Smooth muscle cell (in vitro differentiated cells): ENCODE measurements around the gene HBM. TPM values are rescaled to one million over a fixed set of nuclear protein-coding genes. Genes with fewer than 3 reads are reported as not detected.

Source experiments
- DNase-seq: peaks from one replicate; lab custom pipeline; 2025; ENCODE audit not compliant: unreplicated experiment; lab: John Stamatoyannopoulos, UW
- H2AFZ ChIP-seq: fragments of 200-600 bp; sonication (generic); 2 replicates; pipeline ENCODE4 v1.6.0; 2016; ENCODE audit warnings: antibody characterized with exemption, low read depth, mild to moderate bottlenecking
- H3F3A ChIP-seq: fragments of 200-600 bp; sonication (generic); 2 replicates; pipeline ENCODE4 v1.6.0; 2017; ENCODE audit warnings: antibody characterized with exemption, low read depth
- H3K27ac ChIP-seq: fragments of 200-600 bp; sonication (generic); 2 replicates; pipeline ENCODE4 v1.5.1; 2016; ENCODE audit warnings: low read depth, mild to moderate bottlenecking
- H3K27me3 ChIP-seq: fragments of 200-600 bp; sonication (generic); 2 replicates; pipeline ENCODE4 v1.6.1; 2016; ENCODE audit warnings: low read depth, mild to moderate bottlenecking
- H3K36me3 ChIP-seq: fragments of 200-600 bp; sonication (generic); 2 replicates; pipeline ENCODE4 v1.5.1; 2016; ENCODE audit warnings: low read depth
- H3K4me1 ChIP-seq: fragments of 200-600 bp; sonication (generic); 2 replicates; pipeline ENCODE4 v1.5.1; 2016; ENCODE audit warnings: low read depth
- H3K4me2 ChIP-seq: fragments of 200-600 bp; sonication (generic); 2 replicates; pipeline ENCODE4 v1.6.0; 2016; ENCODE audit warnings: mild to moderate bottlenecking
- H3K4me3 ChIP-seq: fragments of 200-600 bp; sonication (generic); 2 replicates; pipeline ENCODE4 v1.5.1; 2016; ENCODE audit warnings: mild to moderate bottlenecking
- H3K79me2 ChIP-seq: fragments of 200-600 bp; sonication (generic); 2 replicates; pipeline ENCODE4 v1.6.0; 2016; ENCODE audit warnings: low read depth, mild to moderate bottlenecking
- H3K9ac ChIP-seq: fragments of 200-600 bp; sonication (generic); 2 replicates; pipeline ENCODE4 v1.6.0; 2016; ENCODE audit warnings: low read depth
- H3K9me3 ChIP-seq: fragments of 200-600 bp; sonication (generic); replicated peaks from 2 replicates; pipeline ENCODE4 v1.5.1; 2016; ENCODE audit warnings: low read depth
- H4K20me1 ChIP-seq: fragments of 200-600 bp; sonication (generic); 2 replicates; pipeline ENCODE4 v1.6.0; 2016; ENCODE audit warnings: low read depth
- WGBS: methylation state at CpG from one replicate; pipeline ENCODE4 v1.1.7; 2016; ENCODE audit warnings: low lambda C conversion rate; 5-methylcytosine and 5-hydroxymethylcytosine counted together
- polyA plus RNA-seq: library from polyadenylated mRNA; unstranded; fragments of >200 nt; fragmentation: Nextera tagmentation; extraction: Ambion mirVana; gene quantifications from 2 replicates; pipeline ENCODE4 v1.2.1, GENCODE V29; 2016
- total RNA-seq: library from RNA; depleted of rRNA; stranded (reverse); fragments of >200 nt; gene quantifications from 2 replicates; pipeline ENCODE4 v1.2.3, GENCODE V29; 2014
- TF ChIP-seq, protein P1 (sequence below): fragments of 200-600 bp; sonication (generic); IDR thresholded peaks from 2 replicates; pipeline ENCODE4 v1.5.1; 2017; ENCODE audit warnings: borderline replicate concordance, mild to moderate bottlenecking, antibody characterized with exemption; ENCODE audit not compliant: insufficient read depth, poor library complexity, severe bottlenecking

HBM gene, protein sequence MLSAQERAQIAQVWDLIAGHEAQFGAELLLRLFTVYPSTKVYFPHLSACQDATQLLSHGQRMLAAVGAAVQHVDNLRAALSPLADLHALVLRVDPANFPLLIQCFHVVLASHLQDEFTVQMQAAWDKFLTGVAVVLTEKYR
- not detected in 2 replicates for total RNA-seq
- 0.40 TPM in 1 of 2 replicates, not detected in the other for polyA plus RNA-seq

DNA sequence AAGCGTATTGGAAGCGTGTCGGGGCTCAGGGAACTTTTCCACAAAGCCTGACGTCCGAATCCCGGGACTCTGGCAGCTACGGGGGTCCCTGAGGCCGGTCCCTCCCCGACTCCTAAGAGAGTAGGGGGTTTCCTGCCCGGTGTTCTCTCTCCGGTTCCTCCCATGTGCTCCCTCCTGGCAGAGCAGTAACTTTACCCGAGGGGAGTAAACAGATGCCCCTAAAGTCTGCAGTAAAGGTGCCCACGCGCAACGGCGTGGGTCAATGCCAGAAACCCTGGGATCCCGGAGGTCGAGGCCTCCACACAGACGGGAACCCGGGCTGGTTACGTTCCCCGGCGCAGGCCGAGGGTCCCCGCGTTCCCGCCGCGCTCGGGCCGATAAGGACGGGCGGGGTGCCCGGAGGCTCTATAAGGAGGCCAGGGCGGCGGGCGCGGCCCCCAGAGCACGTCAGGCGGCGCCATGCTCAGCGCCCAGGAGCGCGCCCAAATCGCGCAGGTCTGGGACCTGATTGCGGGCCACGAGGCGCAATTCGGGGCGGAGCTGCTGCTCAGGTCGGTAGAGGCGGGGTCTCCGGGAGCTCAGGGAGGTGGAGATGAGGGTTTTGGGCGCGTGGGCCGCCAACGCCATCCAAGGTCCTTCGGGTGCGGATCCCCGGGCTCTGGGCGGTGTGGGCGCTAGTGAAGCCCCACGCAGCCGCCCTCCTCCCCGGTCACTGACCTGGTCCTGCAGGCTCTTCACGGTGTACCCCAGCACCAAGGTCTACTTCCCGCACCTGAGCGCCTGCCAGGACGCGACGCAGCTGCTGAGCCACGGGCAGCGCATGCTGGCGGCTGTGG, at the start of gene HBM:
TSS of gene HBM (plus strand) at position 440 of the 836 bp plus-strand sequence. CDS start at position 460, 20 bp downstream.
- TF ChIP-seq, protein P1, sequence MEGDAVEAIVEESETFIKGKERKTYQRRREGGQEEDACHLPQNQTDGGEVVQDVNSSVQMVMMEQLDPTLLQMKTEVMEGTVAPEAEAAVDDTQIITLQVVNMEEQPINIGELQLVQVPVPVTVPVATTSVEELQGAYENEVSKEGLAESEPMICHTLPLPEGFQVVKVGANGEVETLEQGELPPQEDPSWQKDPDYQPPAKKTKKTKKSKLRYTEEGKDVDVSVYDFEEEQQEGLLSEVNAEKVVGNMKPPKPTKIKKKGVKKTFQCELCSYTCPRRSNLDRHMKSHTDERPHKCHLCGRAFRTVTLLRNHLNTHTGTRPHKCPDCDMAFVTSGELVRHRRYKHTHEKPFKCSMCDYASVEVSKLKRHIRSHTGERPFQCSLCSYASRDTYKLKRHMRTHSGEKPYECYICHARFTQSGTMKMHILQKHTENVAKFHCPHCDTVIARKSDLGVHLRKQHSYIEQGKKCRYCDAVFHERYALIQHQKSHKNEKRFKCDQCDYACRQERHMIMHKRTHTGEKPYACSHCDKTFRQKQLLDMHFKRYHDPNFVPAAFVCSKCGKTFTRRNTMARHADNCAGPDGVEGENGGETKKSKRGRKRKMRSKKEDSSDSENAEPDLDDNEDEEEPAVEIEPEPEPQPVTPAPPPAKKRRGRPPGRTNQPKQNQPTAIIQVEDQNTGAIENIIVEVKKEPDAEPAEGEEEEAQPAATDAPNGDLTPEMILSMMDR: no peak
- Histone ChIP-seq H3K36me3 (no peaks in the 10 kb centered on the region), H3K9ac (no peak within 1 kb of the TSS), H3K4me3 (peak within 1 kb of the TSS; percentile 8), H3F3A (no peaks in the 10 kb centered on the region), H3K27ac (no peak within 1 kb of the TSS), H3K27me3 (peaks cover 71% of the 10 kb centered on the region), H3K4me2 (peak within 1 kb of the TSS; percentile 78), H2AFZ (no peak within 1 kb of the TSS), H4K20me1 (no peaks in the 10 kb centered on the region), H3K9me3 (no peaks in the 10 kb centered on the region), H3K79me2 (no peaks in the 10 kb centered on the region), H3K4me1 (peaks cover 5% of the 10 kb centered on the region)
- DNase-seq: no peak
- 7% methylated on average over 62 of the region's 75 CpGs for WGBS

DNA sequence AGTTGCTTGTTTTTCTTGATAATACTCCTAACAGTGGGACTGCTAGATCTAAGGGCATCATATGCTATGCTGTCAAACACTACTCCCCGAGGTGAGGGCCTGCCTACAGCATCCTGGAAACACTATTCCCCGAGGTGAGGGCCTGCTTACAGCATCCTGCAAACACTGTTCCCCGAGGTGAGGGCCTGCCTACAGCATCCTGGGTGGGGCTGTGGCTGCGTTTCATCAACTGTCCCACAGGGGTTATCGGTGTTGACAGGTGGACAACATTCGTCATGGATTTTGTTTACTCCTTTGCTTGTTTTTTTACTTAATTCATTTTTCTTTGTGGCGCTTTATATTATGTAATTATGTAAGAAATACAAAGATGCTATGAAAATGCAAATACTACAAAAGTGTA, 49.8 kb upstream of the HBM start:
- Histone ChIP-seq H3K4me2 (no peak overlapping the region), H3K36me3 (peaks cover 5% of the 10 kb centered on the region), H3K27ac (no peak overlapping the region), H3K4me3 (no peak overlapping the region), H3F3A (no peaks in the 10 kb centered on the region), H3K79me2 (no peaks in the 10 kb centered on the region), H3K4me1 (peaks cover 3% of the 10 kb centered on the region), H3K27me3 (no peaks in the 10 kb centered on the region), H2AFZ (no peak overlapping the region), H3K9ac (no peak overlapping the region), H4K20me1 (peaks cover 55% of the 10 kb centered on the region), H3K9me3 (no peaks in the 10 kb centered on the region)
- TF ChIP-seq, protein P1: no peak
- 92% methylated on average over 7 of the region's 7 CpGs for WGBS
- DNase-seq: no peak

DNA sequence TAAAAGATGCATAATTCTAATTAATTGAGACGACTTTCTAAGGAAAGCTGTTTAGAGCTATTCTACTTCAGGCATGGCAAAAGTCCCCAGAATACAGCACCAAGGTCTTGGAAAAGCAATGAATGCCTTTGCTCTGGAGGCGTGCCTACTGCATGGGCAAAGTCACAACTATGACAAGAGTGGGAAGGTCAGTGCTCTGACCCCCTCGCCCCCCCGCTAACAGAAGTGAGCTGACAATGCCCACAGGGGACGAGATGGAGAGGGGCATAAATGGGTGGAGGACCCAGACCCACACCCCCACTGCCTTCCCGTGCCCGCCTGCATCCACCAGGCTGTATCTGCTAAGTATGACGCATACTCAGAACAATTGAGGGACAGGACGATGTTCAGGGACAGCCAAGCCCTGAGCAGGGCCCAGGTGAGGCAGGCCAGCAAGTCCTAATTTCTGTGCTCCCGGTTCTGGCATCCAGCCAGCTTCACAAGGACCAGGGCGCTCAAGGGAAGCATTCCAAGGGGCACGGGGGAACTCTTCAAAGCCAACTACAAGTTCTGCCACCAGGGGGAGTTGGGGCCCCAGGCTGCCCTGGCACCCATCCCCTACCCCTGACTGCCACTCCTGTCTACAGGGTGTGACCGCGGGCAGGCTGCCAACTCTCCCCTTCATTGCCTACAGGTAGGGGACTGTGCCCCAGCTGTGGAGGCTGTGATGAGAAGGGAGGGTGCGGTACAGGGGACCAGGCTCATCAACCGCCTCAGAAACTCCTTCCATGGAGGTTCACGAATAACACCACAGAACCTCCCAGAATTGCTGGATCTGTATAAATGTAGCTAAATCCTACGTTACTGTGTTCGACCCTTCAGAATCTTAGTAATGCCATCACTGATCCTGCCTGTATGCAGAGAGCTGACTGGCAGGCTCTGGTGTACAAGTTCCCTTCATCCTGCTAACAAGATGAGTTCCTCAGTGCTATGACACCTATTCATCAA, 48.1 kb upstream of the HBM start:
- H3K36me3 ChIP-seq: no peaks in the 10 kb centered on the region
- DNase-seq: peak; percentile 2

More for the DNA sequence above, 48.1 kb upstream of the HBM start:
- Histone ChIP-seq H3K9ac (no peak overlapping the region), H3F3A (no peaks in the 10 kb centered on the region), H3K27ac (no peak overlapping the region), H3K4me2 (no peak overlapping the region), H2AFZ (no peak overlapping the region), H4K20me1 (peaks cover 66% of the 10 kb centered on the region), H3K9me3 (no peaks in the 10 kb centered on the region), H3K4me1 (peaks cover 3% of the 10 kb centered on the region), H3K4me3 (no peak overlapping the region), H3K27me3 (no peaks in the 10 kb centered on the region), H3K79me2 (no peaks in the 10 kb centered on the region)
- TF ChIP-seq, protein P1: peak; percentile 65
- WGBS: 75% methylated on average over 19 of the region's 19 CpGs
